Neural cell (in vitro differentiated cells): ENCODE data around the gene MXI1. TPM values are rescaled to one million over a fixed set of nuclear protein-coding genes. Genes with fewer than 3 reads are reported as not detected.

ENCODE experiments used
- H2AFZ ChIP-seq: fragments of 200-600, 300-800 bp; sonication (generic), shearing (Covaris generic); 2 replicates; pipeline ENCODE4 v1.6.0; 2014; ENCODE audit warnings: low read depth, mild to moderate bottlenecking, antibody characterized with exemption, low read length, moderate library complexity
- H3F3A ChIP-seq: fragments of 200-600 bp; shearing (Covaris generic); 2 replicates; pipeline ENCODE4 v1.6.1; 2016; ENCODE audit warnings: mild to moderate bottlenecking, moderate library complexity, mixed read lengths, antibody characterized with exemption, low read length; ENCODE audit not compliant: insufficient read depth, poor library complexity, severe bottlenecking
- H3K27ac ChIP-seq: fragments of 200-600, 300-800 bp; sonication (generic), shearing (Covaris generic); 2 replicates; pipeline ENCODE4 v1.5.1; 2014; ENCODE audit warnings: mild to moderate bottlenecking, low read length, moderate library complexity
- H3K27me3 ChIP-seq: fragments of 300-800, 200-600 bp; sonication (generic), shearing (Covaris generic); 2 replicates; pipeline ENCODE4 v1.6.0; 2014; ENCODE audit warnings: mild to moderate bottlenecking, low read depth, low read length, moderate library complexity; ENCODE audit not compliant: insufficient read depth
- H3K36me3 ChIP-seq: fragments of 300-800, 200-600 bp; sonication (generic), shearing (Covaris generic); 2 replicates; pipeline ENCODE4 v1.5.1; 2014; ENCODE audit warnings: mild to moderate bottlenecking, antibody characterized with exemption, low read length, moderate library complexity; ENCODE audit not compliant: insufficient read depth
- H3K4me2 ChIP-seq: fragments of 300-800, 200-600 bp; sonication (generic), shearing (Covaris generic); 2 replicates; pipeline ENCODE4 v1.6.0; 2014; ENCODE audit warnings: mild to moderate bottlenecking, low read length
- H3K4me3 ChIP-seq: fragments of 300-800, 200-600 bp; sonication (generic), shearing (Covaris generic); 2 replicates; pipeline ENCODE4 v1.5.1; 2014; ENCODE audit warnings: mild to moderate bottlenecking, low read length, moderate library complexity
- H3K79me2 ChIP-seq: fragments of 200-600 bp; shearing (Covaris generic); replicated peaks from 2 replicates; pipeline ENCODE4 v1.6.0; 2014; ENCODE audit warnings: mild to moderate bottlenecking, low read length, moderate library complexity; ENCODE audit not compliant: insufficient read depth
- H3K9ac ChIP-seq: fragments of 300-800, 200-600 bp; sonication (generic), shearing (Covaris generic); 2 replicates; pipeline ENCODE4 v1.6.1; 2016; ENCODE audit warnings: mild to moderate bottlenecking, low read length, mixed read lengths
- H3K9me2 ChIP-seq: fragments of 200-600 bp; shearing (Covaris generic); 2 replicates; pipeline ENCODE4 v1.6.1; 2016; ENCODE audit warnings: mild to moderate bottlenecking, low read length, mixed read lengths; ENCODE audit not compliant: insufficient read depth
- H3K9me3 ChIP-seq: fragments of 200-600, 300-800 bp; sonication (generic), shearing (Covaris generic); 2 replicates; pipeline ENCODE4 v1.6.1; 2016; ENCODE audit warnings: mild to moderate bottlenecking, mixed run types, low read length, moderate library complexity, mixed read lengths
- H4K20me1 ChIP-seq: fragments of 200-600 bp; shearing (Covaris generic); 2 replicates; pipeline ENCODE4 v1.6.1; 2016; ENCODE audit warnings: mild to moderate bottlenecking, mixed run types; ENCODE audit not compliant: insufficient read depth
- CTCF ChIP-seq: fragments of 450-650 bp; IDR thresholded peaks from 2 replicates; pipeline ENCODE4 v1.5.1; 2014; ENCODE audit warnings: antibody characterized with exemption, mild to moderate bottlenecking, moderate library complexity; ENCODE audit not compliant: poor library complexity, severe bottlenecking
- EP300 ChIP-seq: fragments of 450-650 bp; conservative IDR thresholded peaks from 2 replicates; pipeline ENCODE4 v1.6.1; 2014; ENCODE audit warnings: antibody characterized with exemption, mild to moderate bottlenecking, moderate library complexity; ENCODE audit not compliant: poor library complexity, severe bottlenecking
- EZH2 ChIP-seq: fragments of 200-600, 300-800 bp; shearing (Covaris generic), sonication (generic); IDR thresholded peaks from 2 replicates; pipeline ENCODE4 v1.6.1; 2014; ENCODE audit warnings: antibody characterized with exemption, low read length, borderline replicate concordance, mild to moderate bottlenecking; ENCODE audit not compliant: insufficient read depth, poor library complexity, severe bottlenecking
- MXI1 ChIP-seq: fragments of 450-650 bp; conservative IDR thresholded peaks from 2 replicates; pipeline ENCODE4 v1.6.1; 2014; ENCODE audit warnings: antibody characterized with exemption, mild to moderate bottlenecking; ENCODE audit not compliant: poor library complexity, severe bottlenecking
- POLR2AphosphoS5 ChIP-seq: IDR thresholded peaks from 2 replicates; pipeline ENCODE4 v1.6.1; 2012
- RAD21 ChIP-seq: fragments of 450-650 bp; conservative IDR thresholded peaks from 2 replicates; pipeline ENCODE4 v1.6.1; 2014; ENCODE audit warnings: antibody characterized with exemption, mild to moderate bottlenecking, moderate library complexity
- SMC3 ChIP-seq: fragments of 450-650 bp; conservative IDR thresholded peaks from 2 replicates; pipeline ENCODE4 v1.6.1; 2014; ENCODE audit warnings: antibody characterized with exemption, mild to moderate bottlenecking, moderate library complexity; ENCODE audit not compliant: poor library complexity
- TAF1 ChIP-seq: IDR thresholded peaks from 2 replicates; pipeline ENCODE4 v1.6.1; 2012; ENCODE audit warnings: low read depth
- polyA plus RNA-seq: library from polyadenylated mRNA; depleted of rRNA; stranded (reverse); fragments of >200 nt; gene quantifications from 2 replicates; pipeline ENCODE4 v1.2.3, GENCODE V29; 2014
- TF ChIP-seq, protein P1 (sequence below): IDR thresholded peaks from 2 replicates; pipeline ENCODE4 v1.6.1; 2012; ENCODE audit warnings: borderline replicate concordance

The MXI1 gene
- polyA plus RNA-seq, 1 donor from 2014 or later = 69.5 TPM

GRCh38 chr10:110160081-110160480 lies 47.3 kb upstream of the MXI1 start:
- Histone ChIP-seq H3K9ac (no peak overlapping the region), H2AFZ (no peak overlapping the region), H3K9me2 (no peaks in the 10 kb centered on the region), H3K27ac (no peak overlapping the region), H3K4me3 (no peak overlapping the region), H3K36me3 (no peaks in the 10 kb centered on the region), H4K20me1 (no peaks in the 10 kb centered on the region), H3K9me3 (peaks cover 3% of the 10 kb centered on the region), H3K27me3 (no peaks in the 10 kb centered on the region), H3K79me2 (no peaks in the 10 kb centered on the region), H3K4me2 (no peak overlapping the region), H3F3A (no peaks in the 10 kb centered on the region)
- TF ChIP-seq SMC3 (no peak), TAF1 (no peak), CTCF (no peak), EP300 (no peak), EZH2 (no peak)
- TF ChIP-seq, protein P1, sequence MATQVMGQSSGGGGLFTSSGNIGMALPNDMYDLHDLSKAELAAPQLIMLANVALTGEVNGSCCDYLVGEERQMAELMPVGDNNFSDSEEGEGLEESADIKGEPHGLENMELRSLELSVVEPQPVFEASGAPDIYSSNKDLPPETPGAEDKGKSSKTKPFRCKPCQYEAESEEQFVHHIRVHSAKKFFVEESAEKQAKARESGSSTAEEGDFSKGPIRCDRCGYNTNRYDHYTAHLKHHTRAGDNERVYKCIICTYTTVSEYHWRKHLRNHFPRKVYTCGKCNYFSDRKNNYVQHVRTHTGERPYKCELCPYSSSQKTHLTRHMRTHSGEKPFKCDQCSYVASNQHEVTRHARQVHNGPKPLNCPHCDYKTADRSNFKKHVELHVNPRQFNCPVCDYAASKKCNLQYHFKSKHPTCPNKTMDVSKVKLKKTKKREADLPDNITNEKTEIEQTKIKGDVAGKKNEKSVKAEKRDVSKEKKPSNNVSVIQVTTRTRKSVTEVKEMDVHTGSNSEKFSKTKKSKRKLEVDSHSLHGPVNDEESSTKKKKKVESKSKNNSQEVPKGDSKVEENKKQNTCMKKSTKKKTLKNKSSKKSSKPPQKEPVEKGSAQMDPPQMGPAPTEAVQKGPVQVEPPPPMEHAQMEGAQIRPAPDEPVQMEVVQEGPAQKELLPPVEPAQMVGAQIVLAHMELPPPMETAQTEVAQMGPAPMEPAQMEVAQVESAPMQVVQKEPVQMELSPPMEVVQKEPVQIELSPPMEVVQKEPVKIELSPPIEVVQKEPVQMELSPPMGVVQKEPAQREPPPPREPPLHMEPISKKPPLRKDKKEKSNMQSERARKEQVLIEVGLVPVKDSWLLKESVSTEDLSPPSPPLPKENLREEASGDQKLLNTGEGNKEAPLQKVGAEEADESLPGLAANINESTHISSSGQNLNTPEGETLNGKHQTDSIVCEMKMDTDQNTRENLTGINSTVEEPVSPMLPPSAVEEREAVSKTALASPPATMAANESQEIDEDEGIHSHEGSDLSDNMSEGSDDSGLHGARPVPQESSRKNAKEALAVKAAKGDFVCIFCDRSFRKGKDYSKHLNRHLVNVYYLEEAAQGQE = no peak

- H3K79me2 ChIP-seq = no peaks in the 10 kb centered on the region
- H2AFZ ChIP-seq = no peak overlapping the region
- H3K4me3 ChIP-seq = no peak overlapping the region
- H3K27ac ChIP-seq = no peak overlapping the region
- no peaks in the 10 kb centered on the region for H3K9me2 ChIP-seq
- TF ChIP-seq CTCF (no peak), EP300 (no peak), RAD21 (no peak), POLR2AphosphoS5 (no peak), MXI1 (no peak)
- TF ChIP-seq, protein P1 = no peak
- no peaks in the 10 kb centered on the region for H4K20me1 ChIP-seq
- no peak overlapping the region for H3K4me2 ChIP-seq
- H3F3A ChIP-seq = no peaks in the 10 kb centered on the region
- peaks cover 3% of the 10 kb centered on the region for H3K9me3 ChIP-seq
- H3K9ac ChIP-seq = no peak overlapping the region
- H3K36me3 ChIP-seq = no peaks in the 10 kb centered on the region
- H3K27me3 ChIP-seq = no peaks in the 10 kb centered on the region
Measured at GRCh38 chr10:110160522-110160921, 46.9 kb upstream of the MXI1 start.
